Activated T-cell treated with anti-CD3 and anti-CD28 coated beads, Interleukin-2, amount 50 U/mL, for 72 hours (primary cell): ENCODE results near the gene PDE7B. TPM values are rescaled to one million over a fixed set of nuclear protein-coding genes. Genes with fewer than 3 reads are reported as not detected.

Source experiments
- ATAC-seq, 2 donors: fragments of 150-1000 bp; cut with Tn5 transposase; replicated peaks in 1 of 2; 2 replicates each; pipeline ENCODE4 v1.10.0; 2021; ENCODE audit warnings: moderate library complexity in 2 of 2, mild to moderate bottlenecking in 1 of 2
- DNase-seq, 2 donors: peaks; one replicate each; pipeline ENCODE4 v3.0.0; 2021 to 2022; ENCODE audit warnings: mixed read lengths in 1 of 2
- H3K27ac Mint-ChIP-seq: one replicate; pipeline ENCODE4 v1.8.0; 2022; ENCODE audit warnings: mild to moderate bottlenecking, moderate library complexity, mixed read lengths
- H3K27me3 Mint-ChIP-seq: one replicate; pipeline ENCODE4 v1.8.0; 2022; ENCODE audit warnings: low read depth, mixed read lengths
- H3K36me3 Mint-ChIP-seq, 2 donors: one replicate each; pipeline ENCODE4 v1.8.0; 2022; ENCODE audit warnings: mixed read lengths in 2 of 2, mild to moderate bottlenecking in 1 of 2; ENCODE audit not compliant: insufficient read depth in 2 of 2
- H3K4me1 Mint-ChIP-seq: one replicate; pipeline ENCODE4 v1.8.0; 2022; ENCODE audit warnings: low read depth, mixed read lengths
- H3K4me3 Mint-ChIP-seq, 2 donors: one replicate each; pipeline ENCODE4 v1.8.0; 2022; ENCODE audit warnings: mild to moderate bottlenecking in 2 of 2, mixed read lengths in 2 of 2, moderate library complexity in 2 of 2
- H3K9me3 Mint-ChIP-seq, 2 donors: one replicate each; pipeline ENCODE4 v1.8.0; 2022; ENCODE audit warnings: mixed read lengths in 2 of 2
- total RNA-seq, 2 donors: library from RNA; stranded (reverse); gene quantifications; one replicate each; pipeline ENCODE4 v1.2.3, GENCODE V29; 2022

The PDE7B gene
- total RNA-seq, 2 donors from 2014 or later: 1.00 to 4.2 TPM

DNA sequence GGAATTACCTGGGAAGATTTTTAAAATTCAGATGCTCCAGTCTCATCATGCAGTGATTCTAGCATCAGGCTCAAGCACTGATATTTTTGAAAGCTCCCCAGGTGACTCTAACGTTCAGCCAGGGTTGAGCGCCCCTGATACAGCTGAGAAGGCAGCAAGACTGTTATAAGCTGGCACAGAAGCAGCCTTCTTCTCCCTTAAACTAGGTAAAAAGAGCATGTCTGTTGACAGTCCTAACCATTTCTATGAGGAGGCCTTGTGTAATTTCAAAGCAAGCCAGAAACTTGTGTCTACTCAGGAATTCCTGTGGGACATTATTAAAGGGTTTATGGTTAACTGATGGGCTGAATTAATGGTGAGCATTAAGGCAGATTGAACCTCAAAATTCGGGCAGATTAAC, 141.9 kb downstream of the PDE7B start:
- ATAC-seq (no peak), DNase-seq (no peak)
- H3K27ac Mint-ChIP-seq: no peak overlapping the region
- peaks cover 0 to 1% of the 10 kb centered on the region in 2 donors for H3K36me3 Mint-ChIP-seq
- H3K4me1 Mint-ChIP-seq: no peaks in the 10 kb centered on the region
- no peaks in the 10 kb centered on the region for H3K9me3 Mint-ChIP-seq
- H3K4me3 Mint-ChIP-seq: no peak overlapping the region
- no peaks in the 10 kb centered on the region for H3K27me3 Mint-ChIP-seq

GRCh38 chr6:135994857-135995544, 143.5 kb downstream of the PDE7B start:
- no peak for ATAC-seq
- Mint-ChIP-seq H3K4me3 (no peak overlapping the region), H3K27me3 (no peaks in the 10 kb centered on the region), H3K27ac (no peak overlapping the region), H3K4me1 (no peaks in the 10 kb centered on the region), H3K36me3 (peaks cover 0 to 1% of the 10 kb centered on the region in 2 donors), H3K9me3 (peaks cover 0 to 1% of the 10 kb centered on the region in 2 donors)
- no peak for DNase-seq

GRCh38 chr6:135995545-135995898, 144.0 kb downstream of the PDE7B start:
- peaks cover 1 to 3% of the 10 kb centered on the region in 2 donors for H3K36me3 Mint-ChIP-seq
- H3K4me1 Mint-ChIP-seq: no peaks in the 10 kb centered on the region
- no peak overlapping the region for H3K4me3 Mint-ChIP-seq
- ATAC-seq: no peak
- H3K27ac Mint-ChIP-seq: no peak overlapping the region
- peaks cover 0 to 1% of the 10 kb centered on the region in 2 donors for H3K9me3 Mint-ChIP-seq
- H3K27me3 Mint-ChIP-seq: no peaks in the 10 kb centered on the region
- DNase-seq: no peak

GRCh38 chr6:135996668-135997067, 145.2 kb downstream of the PDE7B start:
- Mint-ChIP-seq H3K4me1 (no peaks in the 10 kb centered on the region), H3K27ac (no peak overlapping the region), H3K4me3 (no peak overlapping the region), H3K36me3 (peaks cover 0 to 3% of the 10 kb centered on the region in 2 donors), H3K9me3 (peaks cover 0 to 1% of the 10 kb centered on the region in 2 donors), H3K27me3 (no peaks in the 10 kb centered on the region)
- DNase-seq: no peak
- no peak for ATAC-seq

GRCh38 chr6:135999393-135999792, 147.9 kb downstream of the PDE7B start:
- Mint-ChIP-seq H3K4me3 (no peak overlapping the region), H3K27me3 (no peaks in the 10 kb centered on the region), H3K9me3 (peaks cover 0 to 5% of the 10 kb centered on the region in 2 donors), H3K36me3 (peaks cover 0 to 3% of the 10 kb centered on the region in 2 donors), H3K27ac (no peak overlapping the region), H3K4me1 (no peaks in the 10 kb centered on the region)
- no peak for ATAC-seq
- no peak for DNase-seq

GRCh38 chr6:136007345-136007744, 155.8 kb downstream of the PDE7B start:
- Mint-ChIP-seq H3K27ac (no peak overlapping the region), H3K4me3 (no peak overlapping the region), H3K36me3 (peaks cover 0 to 2% of the 10 kb centered on the region in 2 donors), H3K4me1 (no peaks in the 10 kb centered on the region), H3K9me3 (peaks cover 2% of the 10 kb centered on the region in 2 donors), H3K27me3 (no peaks in the 10 kb centered on the region)
- DNase-seq (no peak), ATAC-seq (no peak)

- H3K4me3 Mint-ChIP-seq: no peak overlapping the region
- no peak overlapping the region for H3K27ac Mint-ChIP-seq
- no peaks in the 10 kb centered on the region for H3K27me3 Mint-ChIP-seq
- H3K36me3 Mint-ChIP-seq: peaks cover 0 to 2% of the 10 kb centered on the region in 2 donors
- DNase-seq (no peak), ATAC-seq (no peak)
- no peaks in the 10 kb centered on the region for H3K4me1 Mint-ChIP-seq
- H3K9me3 Mint-ChIP-seq: peaks cover 0 to 2% of the 10 kb centered on the region in 2 donors
Measured at GRCh38 chr6:136011475-136011874, 160.0 kb downstream of the PDE7B start.

- Mint-ChIP-seq H3K27ac (no peak overlapping the region), H3K4me3 (no peak overlapping the region), H3K27me3 (no peaks in the 10 kb centered on the region), H3K4me1 (no peaks in the 10 kb centered on the region), H3K36me3 (peaks cover 0 to 2% of the 10 kb centered on the region in 2 donors), H3K9me3 (peaks cover 0 to 2% of the 10 kb centered on the region in 2 donors)
- no peak for DNase-seq
- no peak for ATAC-seq
Measured at GRCh38 chr6:136012198-136012887, 160.8 kb downstream of the PDE7B start.

DNA sequence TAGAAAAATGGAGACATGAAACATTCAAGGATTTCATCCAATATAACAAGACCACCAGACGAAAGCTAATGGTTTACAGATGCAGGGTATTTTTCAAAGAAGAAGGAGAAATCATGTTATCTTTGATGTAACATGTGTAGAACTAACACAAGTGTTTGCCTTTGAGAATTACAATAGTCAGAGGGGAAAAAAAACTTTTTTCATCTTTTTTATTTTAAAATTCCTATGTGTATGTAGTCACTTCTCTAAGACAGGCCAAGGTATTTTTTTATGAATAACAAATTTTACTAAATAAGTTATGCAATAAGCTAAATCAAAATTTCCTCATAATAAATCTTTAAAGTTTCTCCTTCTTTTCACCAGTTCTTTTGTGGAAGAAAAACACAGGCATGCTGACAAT, 161.4 kb downstream of the PDE7B start:
- DNase-seq (no peak), ATAC-seq (no peak)
- Mint-ChIP-seq H3K4me1 (no peaks in the 10 kb centered on the region), H3K9me3 (peaks cover 0 to 2% of the 10 kb centered on the region in 2 donors), H3K4me3 (no peak overlapping the region), H3K27me3 (no peaks in the 10 kb centered on the region), H3K27ac (no peak overlapping the region), H3K36me3 (peaks cover 0 to 2% of the 10 kb centered on the region in 2 donors)

GRCh38 chr6:136014454-136015437, 163.2 kb downstream of the PDE7B start:
- Mint-ChIP-seq H3K9me3 (no peaks in the 10 kb centered on the region), H3K36me3 (no peaks in the 10 kb centered on the region), H3K4me1 (no peaks in the 10 kb centered on the region), H3K4me3 (no peak overlapping the region), H3K27me3 (no peaks in the 10 kb centered on the region), H3K27ac (no peak overlapping the region)
- DNase-seq (no peak), ATAC-seq (no peak)

DNA sequence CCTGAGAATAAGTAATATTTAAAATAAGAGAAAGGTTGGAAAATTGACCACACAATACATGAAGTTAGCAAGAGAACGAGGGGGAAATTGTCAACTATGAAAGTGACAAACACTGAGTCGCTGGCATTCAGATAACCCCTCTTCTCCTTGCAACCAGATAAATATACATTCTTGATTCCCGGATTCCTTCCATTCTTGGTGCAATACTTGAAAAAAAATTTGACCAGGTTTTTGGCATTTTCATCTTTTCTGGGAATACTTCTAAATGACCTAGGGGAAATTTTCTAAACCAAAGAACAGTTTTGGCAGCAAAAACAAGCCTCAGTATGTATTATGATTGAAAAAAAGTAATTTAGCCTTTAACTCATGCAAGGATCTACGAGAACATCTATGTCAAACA, 164.0 kb downstream of the PDE7B start:
- no peak overlapping the region for H3K27ac Mint-ChIP-seq
- no peak for DNase-seq
- no peak for ATAC-seq
- no peaks in the 10 kb centered on the region for H3K4me1 Mint-ChIP-seq
- no peaks in the 10 kb centered on the region for H3K36me3 Mint-ChIP-seq
- no peaks in the 10 kb centered on the region for H3K27me3 Mint-ChIP-seq
- no peaks in the 10 kb centered on the region for H3K9me3 Mint-ChIP-seq
- no peak overlapping the region for H3K4me3 Mint-ChIP-seq

DNA sequence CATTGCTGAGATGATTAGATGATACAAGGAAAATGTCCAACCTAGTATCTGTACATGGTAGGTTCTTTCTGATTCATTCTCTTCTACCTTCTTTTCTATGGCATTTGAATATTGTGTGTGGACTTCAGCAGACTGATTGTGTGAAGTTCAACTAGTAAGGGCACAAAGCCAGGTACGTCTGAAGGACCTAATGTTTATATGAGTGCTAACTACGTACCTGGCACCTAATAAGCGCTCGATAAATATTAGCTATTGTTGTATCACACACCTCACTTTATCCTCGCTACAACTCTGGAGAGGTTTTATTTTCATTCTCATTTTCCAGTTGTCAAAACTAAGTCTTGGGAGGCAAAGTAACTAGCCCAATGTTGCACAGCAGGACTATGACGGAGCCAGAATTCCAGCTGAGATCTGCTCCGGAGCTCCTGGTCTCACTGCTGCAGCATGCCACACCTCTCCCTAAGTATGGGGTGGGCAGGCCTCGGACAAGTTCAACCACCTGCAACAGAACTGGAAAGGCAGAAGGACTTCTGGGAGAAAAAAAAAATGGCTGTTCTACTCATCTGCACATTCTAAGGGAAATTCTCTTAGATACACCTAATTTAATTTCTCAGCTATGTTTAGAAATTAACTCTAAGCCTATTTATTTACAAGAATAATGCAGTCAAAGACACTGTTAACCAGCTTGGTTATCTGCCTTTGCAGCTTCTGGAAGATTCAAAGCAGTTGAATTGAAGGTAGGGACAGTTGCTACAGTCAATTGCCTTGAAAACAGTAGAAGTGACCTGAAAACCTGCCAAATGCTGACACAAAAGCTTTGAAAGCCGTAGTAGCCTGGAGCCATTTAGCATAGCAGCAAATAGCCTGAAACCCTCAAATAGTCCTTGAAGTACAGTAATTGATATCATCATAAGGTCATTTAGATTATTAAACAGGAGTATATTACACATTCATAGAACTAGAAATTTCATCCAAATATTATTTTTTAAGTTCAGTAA, 165.0 kb downstream of the PDE7B start:
- no peaks in the 10 kb centered on the region for H3K27me3 Mint-ChIP-seq
- H3K4me3 Mint-ChIP-seq: no peak overlapping the region
- H3K4me1 Mint-ChIP-seq: no peaks in the 10 kb centered on the region
- ATAC-seq: no peak
- DNase-seq: no peak
- H3K36me3 Mint-ChIP-seq: no peaks in the 10 kb centered on the region
- H3K27ac Mint-ChIP-seq: no peak overlapping the region
- no peaks in the 10 kb centered on the region for H3K9me3 Mint-ChIP-seq
